HG02840 (cell line): ENCODE measurements around the gene FGGY.
"Not testable (repeated sequence)": the region's sequence is repeated elsewhere in the genome, so short reads cannot be mapped to it uniquely, and the experiment has no call there.

Experiments used
- ATAC-seq: cut with Tn5 transposase; IDR thresholded peaks from one replicate; pipeline ENCODE4 v1.9.1; 2021; ENCODE audit warnings: mild to moderate bottlenecking, moderate library complexity, moderate number of reproducible peaks; ENCODE audit not compliant: unreplicated experiment, low FRiP score

FGGY gene

GRCh38 chr1:59432531-59433439 lies 135.9 kb downstream of the FGGY start:
- peak; percentile 93 for ATAC-seq

DNA sequence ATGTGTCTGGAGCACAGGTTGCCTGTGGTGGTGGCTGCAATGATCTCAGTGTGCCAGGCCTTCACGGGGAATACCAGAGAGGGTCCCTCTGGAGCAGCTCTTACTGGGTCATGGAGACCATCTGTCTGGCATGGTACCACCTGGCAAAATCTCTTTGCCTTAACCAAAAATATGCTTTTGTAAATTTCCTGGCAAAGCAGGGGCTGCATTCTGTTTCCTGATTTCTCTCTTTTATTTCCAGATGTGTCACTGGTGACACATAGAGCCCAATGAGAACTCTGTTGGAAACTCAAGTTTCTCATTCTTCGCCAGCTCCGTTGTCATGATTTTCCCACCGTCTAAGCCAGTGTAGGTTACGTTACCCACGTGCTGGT lies 136.5 kb downstream of the FGGY start:
- no peak for ATAC-seq

DNA sequence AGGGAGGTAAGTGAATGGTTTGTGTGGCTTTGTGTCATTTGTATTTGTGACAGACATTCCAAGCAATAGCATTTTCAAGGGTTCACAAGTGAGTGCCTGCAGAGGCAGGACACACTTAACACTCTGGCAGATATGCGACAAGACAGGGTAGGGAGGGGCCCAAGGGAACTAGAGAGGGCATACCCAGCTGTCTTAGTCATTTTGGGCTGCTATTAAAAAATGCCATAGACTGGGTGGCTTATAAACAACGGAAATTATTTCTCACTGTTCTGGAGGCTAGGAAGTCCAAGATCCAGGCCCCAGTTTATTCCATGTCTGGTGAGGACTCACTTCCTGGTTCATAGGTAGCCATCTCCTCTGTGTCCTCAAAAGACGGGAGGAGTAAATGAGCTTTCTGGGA lies 137.4 kb downstream of the FGGY start:
- ATAC-seq, result no peak

DNA sequence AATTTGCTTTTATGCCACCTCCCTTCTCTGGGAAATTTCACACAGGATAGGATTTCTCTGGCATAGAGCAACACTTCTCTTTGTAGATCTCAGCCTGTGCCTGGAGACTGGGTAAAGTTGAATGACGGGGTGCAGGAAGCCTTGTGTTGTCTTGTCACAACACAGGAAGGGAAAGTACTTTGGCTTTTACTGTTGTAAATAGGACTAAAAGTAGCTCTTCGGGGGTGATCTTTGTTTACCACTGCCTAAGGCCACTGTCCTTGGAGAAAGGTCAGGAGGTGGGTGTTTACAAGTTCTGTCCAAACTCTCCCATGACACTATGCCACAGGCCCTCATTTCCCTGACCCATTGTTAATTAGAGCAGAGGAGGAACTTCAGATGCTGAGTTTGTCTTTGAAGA lies 139.7 kb downstream of the FGGY start:
- no peak for ATAC-seq

DNA sequence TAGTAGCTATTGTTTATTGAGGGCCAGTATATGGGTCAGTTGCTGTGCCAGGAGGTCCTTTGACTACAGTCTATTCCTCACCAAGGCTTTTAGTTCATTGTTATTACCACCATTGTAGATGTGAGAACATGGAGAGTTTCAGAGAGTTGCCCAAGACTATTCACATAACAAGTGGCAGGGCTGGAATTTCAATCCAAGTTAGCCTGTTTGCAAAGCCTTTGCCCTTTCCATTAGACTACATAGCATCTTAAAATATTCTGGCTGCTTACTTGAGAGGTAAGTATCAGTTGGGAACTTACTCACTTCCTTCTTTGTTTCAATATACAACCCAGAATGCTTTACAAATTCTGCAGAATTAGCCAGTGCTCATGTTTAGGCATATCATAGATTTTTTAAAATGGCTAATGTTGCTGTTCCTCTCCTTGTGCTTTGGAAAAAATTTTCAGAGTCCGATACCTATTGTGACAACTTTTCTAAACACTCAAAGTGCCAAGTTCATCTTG lies 141.2 kb downstream of the FGGY start:
- no peak for ATAC-seq

DNA sequence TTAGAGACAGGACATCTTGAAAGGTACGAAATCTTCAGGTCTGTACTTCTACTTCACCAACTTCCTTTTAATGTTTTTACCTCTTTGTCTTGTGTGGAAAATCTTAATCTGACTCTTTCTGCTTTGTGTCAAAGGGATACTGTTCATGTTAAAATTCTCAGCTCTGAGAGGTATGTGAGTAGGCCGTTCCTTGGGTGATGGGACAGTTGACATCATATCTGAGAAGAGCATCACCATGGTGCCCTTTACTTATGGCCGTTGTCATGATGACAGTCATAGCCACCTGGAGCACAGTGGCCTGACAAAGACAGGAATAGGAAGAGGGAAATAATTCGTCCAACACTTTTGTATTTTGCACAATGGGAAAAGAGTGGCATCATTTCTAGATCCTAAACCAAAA lies 145.6 kb downstream of the FGGY start:
- ATAC-seq, result no peak

DNA sequence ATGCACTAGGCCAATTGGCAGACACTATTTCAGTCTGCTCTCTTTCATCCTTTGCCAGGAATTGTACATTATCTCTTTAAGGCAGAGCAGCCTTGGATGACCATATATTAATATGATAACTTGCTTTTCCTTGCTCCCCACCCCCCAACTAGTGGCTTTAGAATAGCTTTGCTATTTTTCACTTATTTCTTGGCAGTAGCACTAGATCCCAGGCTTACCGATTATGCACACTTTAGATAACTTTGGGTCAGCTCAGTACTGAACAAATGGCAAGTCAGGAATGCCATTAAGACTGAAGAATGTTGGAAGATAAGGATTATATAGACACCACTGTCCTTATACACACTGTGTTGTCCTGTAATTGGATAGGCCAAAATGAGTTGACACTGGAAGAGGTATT lies 146.4 kb downstream of the FGGY start:
- ATAC-seq, result no peak

DNA sequence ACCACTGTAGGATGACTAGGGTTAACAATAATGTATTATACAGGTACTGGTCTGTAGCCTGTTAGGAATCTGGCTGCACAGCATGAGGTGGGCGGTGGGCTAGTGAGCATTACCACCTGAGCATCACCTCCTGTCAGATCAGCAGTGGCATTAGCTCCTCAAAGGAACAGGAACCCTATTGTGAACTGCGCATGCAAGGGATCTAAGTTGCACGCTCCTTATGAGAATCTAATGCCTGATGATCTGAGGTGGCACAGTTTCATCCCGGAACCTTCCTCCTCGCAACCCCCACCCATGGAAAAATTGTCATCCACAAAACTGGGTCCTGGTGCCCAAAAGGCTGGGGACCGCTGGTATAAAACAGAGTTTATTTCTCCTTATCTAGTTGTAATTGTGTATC lies 147.6 kb downstream of the FGGY start:
- ATAC-seq, result no peak

GRCh38 chr1:59445040-59445439 lies 148.1 kb downstream of the FGGY start:
- ATAC-seq, result no peak

DNA sequence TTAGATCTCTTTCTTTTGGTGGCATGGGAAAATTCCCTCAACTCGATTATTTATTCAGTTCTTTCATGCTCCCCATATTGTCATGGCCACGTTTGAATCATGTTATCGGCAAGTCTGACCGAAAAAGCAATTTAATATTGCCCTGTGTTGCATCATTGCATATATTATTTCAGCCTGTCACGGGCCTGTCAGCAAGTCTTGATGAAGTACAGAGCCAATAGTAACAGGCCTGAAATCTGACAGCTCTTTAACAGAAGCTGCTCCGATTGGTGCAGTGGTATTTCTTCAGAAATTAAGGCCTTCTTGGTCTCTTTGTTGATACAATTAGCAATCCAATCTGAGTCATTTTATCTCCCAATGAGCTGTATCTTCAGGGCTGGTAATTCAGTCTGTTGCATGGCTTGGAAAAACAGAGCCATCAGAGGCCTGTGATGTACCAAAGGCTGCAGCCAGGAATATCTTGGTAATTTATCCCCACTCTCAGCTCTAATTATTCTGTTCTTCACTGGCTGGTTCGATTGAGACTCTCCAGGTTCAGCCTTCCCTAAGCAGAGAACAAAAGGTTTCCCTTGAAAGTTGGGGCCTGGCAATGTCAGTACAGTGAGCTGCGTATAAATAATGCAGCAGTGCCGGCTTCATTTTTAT lies 149.5 kb downstream of the FGGY start:
- no peak for ATAC-seq

DNA sequence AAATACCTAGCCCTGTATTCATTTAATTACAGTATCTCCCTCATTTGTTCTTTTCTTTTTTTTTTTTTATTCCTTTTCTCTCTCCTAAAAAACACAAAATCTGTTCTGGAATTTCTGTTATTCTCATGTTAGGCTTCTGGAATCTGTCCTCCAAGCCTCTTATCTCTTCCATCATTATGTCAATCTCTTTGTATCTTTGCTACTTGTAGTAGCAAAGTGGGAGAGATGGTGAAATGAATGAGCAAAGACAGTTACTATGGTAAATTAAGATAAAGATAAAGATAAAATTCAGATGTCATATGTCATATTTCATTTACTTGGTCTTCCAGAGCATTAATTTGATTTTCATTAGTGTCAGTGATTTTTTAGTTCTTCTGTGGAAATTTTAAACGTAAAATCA lies 155.1 kb downstream of the FGGY start:
- no peak for ATAC-seq

- ATAC-seq, result no peak
Observed at GRCh38 chr1:59452559-59452958, 155.7 kb downstream of the FGGY start.

- ATAC-seq, result no peak
Observed at GRCh38 chr1:59453297-59453968, 156.5 kb downstream of the FGGY start.

- ATAC-seq, result no peak
Observed at GRCh38 chr1:59455206-59455605, 158.3 kb downstream of the FGGY start.

- ATAC-seq, result no peak
Observed at GRCh38 chr1:59457786-59458185, 160.9 kb downstream of the FGGY start.

DNA sequence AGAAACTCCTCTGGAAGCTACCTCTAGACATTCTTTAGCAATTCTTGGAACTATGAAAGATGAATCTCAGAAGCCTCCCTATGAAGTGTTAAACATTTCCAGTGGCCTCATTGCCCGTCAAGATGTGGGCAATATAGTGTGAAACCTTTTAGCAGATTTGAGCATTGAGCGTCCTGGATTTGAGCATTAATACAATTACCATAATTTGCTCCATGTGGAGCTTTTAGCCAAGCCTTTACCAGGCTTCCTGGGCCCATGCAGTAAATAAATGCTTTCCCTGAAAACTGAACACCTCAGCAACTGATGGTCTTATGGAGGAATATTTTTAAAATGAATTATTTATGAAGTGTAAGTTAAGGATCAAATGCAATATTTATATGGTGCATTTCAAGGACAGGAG lies 162.0 kb downstream of the FGGY start:
- no peak for ATAC-seq

DNA sequence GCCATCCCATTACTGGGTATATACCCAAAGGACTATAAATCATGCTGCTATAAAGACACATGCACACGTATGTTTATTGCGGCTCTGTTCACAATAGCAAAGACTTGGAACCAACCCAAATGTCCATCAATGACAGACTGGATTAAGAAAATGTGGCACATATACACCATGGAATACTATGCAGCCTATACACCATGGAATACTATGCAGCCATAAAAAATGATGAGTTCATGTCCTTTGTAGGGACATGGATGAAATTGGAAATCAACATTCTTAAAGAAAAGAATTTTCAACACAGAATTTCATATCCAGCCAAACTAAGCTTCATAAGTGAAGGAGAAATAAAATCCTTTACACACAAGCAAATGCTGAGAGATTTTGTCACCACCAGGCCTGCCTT lies 166.0 kb downstream of the FGGY start:
- not testable (repeated sequence) for ATAC-seq

- not testable (repeated sequence) for ATAC-seq
Observed at GRCh38 chr1:59465478-59465877, 168.6 kb downstream of the FGGY start.

DNA sequence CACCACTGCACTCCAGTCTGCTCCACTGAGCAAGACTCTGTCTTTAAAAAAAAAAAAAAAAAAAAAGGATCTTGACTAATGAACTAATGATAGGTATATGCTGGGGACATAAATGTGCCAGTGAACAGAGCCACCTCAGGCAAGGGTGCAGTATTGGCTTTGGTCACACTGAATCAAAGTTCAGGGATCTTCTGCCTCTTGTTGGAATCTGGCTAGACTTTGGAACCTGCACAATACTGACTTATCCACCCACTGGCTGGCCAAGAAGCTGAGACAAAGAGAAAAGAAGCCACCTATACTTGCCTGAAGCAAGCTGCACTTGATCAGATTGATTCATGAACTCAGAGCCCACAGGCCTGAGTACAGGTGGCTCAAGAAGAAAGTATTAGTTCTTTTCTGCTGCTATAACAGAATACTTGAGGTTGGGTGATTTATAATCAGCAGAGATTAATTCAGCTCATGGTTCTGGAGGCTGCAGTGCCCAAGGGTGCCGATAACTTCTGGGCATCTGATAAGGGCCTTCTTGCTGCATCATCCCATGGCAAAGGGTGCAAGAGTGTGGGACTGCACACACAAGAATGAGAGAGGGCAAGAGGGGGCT lies 172.0 kb downstream of the FGGY start:
- ATAC-seq, result no peak

GRCh38 chr1:59471991-59472570 lies 175.2 kb downstream of the FGGY start:
- not testable (repeated sequence) for ATAC-seq
